ENCODE measurements around the gene DHRS12. TPM values are rescaled to one million over a fixed set of nuclear protein-coding genes. Genes with fewer than 3 reads are reported as not detected.
A peak's percentile ranks its signal among the peaks of the same experiment; 100 is the strongest.

The DHRS12 gene
- total RNA-seq, 1 donor from 2014 or later = 7.9 TPM

- Histone ChIP-seq H3K27me3 (no peaks in the 10 kb centered on the region), H3K9me3 (no peaks in the 10 kb centered on the region), H3K36me3 (no peaks in the 10 kb centered on the region), H3K4me3 (no peak overlapping the region), H3K4me1 (no peaks in the 10 kb centered on the region), H3K27ac (no peak overlapping the region)
- no peak for TF ChIP-seq CTCF (IDR thresholded peaks at IDR 0.05)
- no peak for DNase-seq (ENCODE audit: low spot score in 2 of 2)
- intact Hi-C loops (cut with DNase I) = no loop called here
These were observed 34.4 kb upstream of the DHRS12 start for GRCh38 chr13:51838240-51838846.

- no peaks in the 10 kb centered on the region for H3K36me3 ChIP-seq
- H3K27me3 ChIP-seq = no peaks in the 10 kb centered on the region
- intact Hi-C loops (cut with DNase I) = no loop called here
- H3K4me1 ChIP-seq = no peaks in the 10 kb centered on the region
- DNase-seq (ENCODE audit: low spot score in 2 of 2) = no peak
- TF ChIP-seq CTCF (IDR thresholded peaks at IDR 0.05) = no peak
- H3K27ac ChIP-seq = no peak overlapping the region
- no peaks in the 10 kb centered on the region for H3K9me3 ChIP-seq
- H3K4me3 ChIP-seq = no peak overlapping the region
These were observed 33.1 kb upstream of the DHRS12 start for GRCh38 chr13:51837016-51837415.

GRCh38 chr13:51834581-51835171, 30.7 kb upstream of the DHRS12 start:
- DNase-seq (ENCODE audit: low spot score in 2 of 2) = no peak
- no peaks in the 10 kb centered on the region for H3K27me3 ChIP-seq
- no peaks in the 10 kb centered on the region for H3K9me3 ChIP-seq
- H3K4me1 ChIP-seq = no peaks in the 10 kb centered on the region
- no peak overlapping the region for H3K27ac ChIP-seq
- H3K36me3 ChIP-seq = no peaks in the 10 kb centered on the region
- no peak for TF ChIP-seq CTCF (IDR thresholded peaks at IDR 0.05)
- intact Hi-C loops (cut with DNase I) = no loop called here
- H3K4me3 ChIP-seq = no peak overlapping the region

- intact Hi-C loops (cut with DNase I) = no loop called here
- no peak overlapping the region for H3K4me3 ChIP-seq
- H3K36me3 ChIP-seq = no peaks in the 10 kb centered on the region
- DNase-seq (ENCODE audit: low spot score in 2 of 2) = no peak
- no peak overlapping the region for H3K27ac ChIP-seq
- H3K27me3 ChIP-seq = no peaks in the 10 kb centered on the region
- H3K4me1 ChIP-seq = no peaks in the 10 kb centered on the region
- TF ChIP-seq CTCF (IDR thresholded peaks at IDR 0.05) = no peak
- H3K9me3 ChIP-seq = no peaks in the 10 kb centered on the region
These were observed 30.0 kb upstream of the DHRS12 start for GRCh38 chr13:51833980-51834379.

GRCh38 chr13:51832471-51833152, 28.6 kb upstream of the DHRS12 start:
- Histone ChIP-seq H3K4me3 (no peak overlapping the region), H3K4me1 (no peaks in the 10 kb centered on the region), H3K36me3 (no peaks in the 10 kb centered on the region), H3K27ac (no peak overlapping the region), H3K27me3 (no peaks in the 10 kb centered on the region), H3K9me3 (no peaks in the 10 kb centered on the region)
- no peak for DNase-seq (ENCODE audit: low spot score in 2 of 2)
- peak; percentile 18 to 53 (median 33) for TF ChIP-seq CTCF (IDR thresholded peaks at IDR 0.05)
- intact Hi-C loops (cut with DNase I) = no loop called here

All from ascending aorta (tissue), 2 donors.